ENCODE results near the gene CNDP2.
A peak's percentile ranks its signal among the peaks of the same experiment; 100 is the strongest.

CNDP2 gene

GRCh38 chr18:74488864-74489263, 7.3 kb upstream of the CNDP2 start:
- in situ Hi-C loops (cut with MboI; ENCODE audit: low pct_unique_long_range_greater_than_20kb, low sequenced_read_pairs, unreplicated experiment): no loop called here
- TF ChIP-seq CTCF (IDR thresholded peaks at IDR 0.05; ENCODE audit: extremely low read depth, insufficient read depth, missing control alignments): no peak
- DNase-seq (ENCODE audit: low spot score): no peak

- DNase-seq (ENCODE audit: low spot score): no peak
- in situ Hi-C loops (cut with MboI; ENCODE audit: low pct_unique_long_range_greater_than_20kb, low sequenced_read_pairs, unreplicated experiment): loop anchor here (10.0 kb wide), 1 partner anchor 135 kb away; no protein-coding TSS in a partner anchor
- no peak for TF ChIP-seq CTCF (IDR thresholded peaks at IDR 0.05; ENCODE audit: extremely low read depth, insufficient read depth, missing control alignments)
Observed at GRCh38 chr18:74489676-74490075, 6.5 kb upstream of the CNDP2 start.

DNA sequence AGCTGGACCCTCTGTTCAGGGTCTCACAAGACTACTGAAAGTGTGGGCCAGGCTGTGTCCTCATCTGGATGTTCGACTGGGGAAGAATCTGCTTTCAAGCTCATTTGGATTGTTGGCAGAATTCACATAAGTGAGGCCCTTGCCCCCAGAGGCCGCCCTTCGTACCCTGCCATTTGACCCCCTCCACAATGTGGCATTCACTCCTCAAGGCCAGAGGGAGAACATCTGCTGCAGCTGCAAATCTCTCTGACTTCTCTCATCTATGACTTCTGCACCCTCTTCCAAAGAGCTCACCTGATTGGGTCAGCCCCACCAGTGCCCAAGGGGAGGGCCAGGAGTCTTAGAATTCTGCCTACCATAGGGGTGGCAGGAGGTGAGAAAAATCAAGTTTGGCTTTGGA, 3.9 kb upstream of the CNDP2 start:
- TF ChIP-seq CTCF (IDR thresholded peaks at IDR 0.05; ENCODE audit: extremely low read depth, insufficient read depth, missing control alignments): no peak
- in situ Hi-C loops (cut with MboI; ENCODE audit: low pct_unique_long_range_greater_than_20kb, low sequenced_read_pairs, unreplicated experiment): loop anchor here (10.0 kb wide), 1 partner anchor 137 kb away; no protein-coding TSS in a partner anchor
- DNase-seq (ENCODE audit: low spot score): no peak

DNA sequence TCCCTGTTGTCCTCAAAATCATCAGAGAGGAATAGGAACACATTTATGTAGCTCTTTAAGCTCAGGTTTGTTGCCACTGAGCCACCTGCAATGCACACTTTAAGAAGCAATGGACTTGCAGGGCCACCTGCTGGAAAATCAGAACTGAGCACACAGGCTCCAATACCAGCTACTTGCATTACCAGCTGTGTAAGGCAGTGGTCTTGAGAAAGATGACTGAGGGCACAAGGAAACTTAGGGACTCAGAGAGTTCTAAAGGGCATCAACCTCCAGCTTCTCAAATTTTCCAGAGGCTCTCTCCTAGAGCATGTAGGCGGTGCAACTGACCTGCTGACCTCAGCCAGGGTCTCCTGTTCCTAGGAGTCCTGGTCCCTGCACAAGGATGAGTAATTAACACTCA, 2.5 kb upstream of the CNDP2 start:
- peak; percentile 58 for DNase-seq (ENCODE audit: low spot score)
- in situ Hi-C loops (cut with MboI; ENCODE audit: low pct_unique_long_range_greater_than_20kb, low sequenced_read_pairs, unreplicated experiment): loop anchor here (10.0 kb wide), 1 partner anchor 139 kb away; no protein-coding TSS in a partner anchor

GRCh38 chr18:74494514-74494913, 1.6 kb upstream of the CNDP2 start:
- DNase-seq (ENCODE audit: low spot score): no peak
- in situ Hi-C loops (cut with MboI; ENCODE audit: low pct_unique_long_range_greater_than_20kb, low sequenced_read_pairs, unreplicated experiment): loop anchor here (10.0 kb wide), 1 partner anchor 140 kb away; no protein-coding TSS in a partner anchor
- TF ChIP-seq CTCF (IDR thresholded peaks at IDR 0.05; ENCODE audit: extremely low read depth, insufficient read depth, missing control alignments): no peak

More for the DNA sequence above, 2.5 kb upstream of the CNDP2 start:
- peak; percentile 73 for TF ChIP-seq CTCF (IDR thresholded peaks at IDR 0.05; ENCODE audit: extremely low read depth, insufficient read depth, missing control alignments)

GRCh38 chr18:74496508-74497323, 553 bp downstream of the CNDP2 start:
- DNase-seq (ENCODE audit: low spot score): no peak
- TF ChIP-seq CTCF (IDR thresholded peaks at IDR 0.05; ENCODE audit: extremely low read depth, insufficient read depth, missing control alignments): no peak
- in situ Hi-C loops (cut with MboI; ENCODE audit: low pct_unique_long_range_greater_than_20kb, low sequenced_read_pairs, unreplicated experiment): loop anchor here (10.0 kb wide), 1 partner anchor 142 kb away; no protein-coding TSS in a partner anchor
